Hepatocyte (in vitro differentiated cells): Measurements from ENCODE around the gene RIC8A.

Source experiments
- CTCF ChIP-seq: fragments of 200-600 bp; sonication (generic); IDR thresholded peaks from 2 replicates; pipeline ENCODE4 v1.5.1; 2016; ENCODE audit warnings: antibody characterized with exemption, mild to moderate bottlenecking; ENCODE audit not compliant: poor library complexity
- EZH2 ChIP-seq: fragments of 200-600 bp; sonication (generic); IDR thresholded peaks from 2 replicates; pipeline ENCODE4 v1.6.1; 2016; ENCODE audit warnings: antibody characterized with exemption, mild to moderate bottlenecking, borderline replicate concordance
- EZH2phosphoT487 ChIP-seq: fragments of 200-600 bp; sonication (generic); IDR thresholded peaks from one replicate; pipeline ENCODE4 v1.6.1; 2018; ENCODE audit warnings: antibody characterized with exemption, mild to moderate bottlenecking, low read depth, moderate library complexity; ENCODE audit not compliant: unreplicated experiment, severe bottlenecking

DNA sequence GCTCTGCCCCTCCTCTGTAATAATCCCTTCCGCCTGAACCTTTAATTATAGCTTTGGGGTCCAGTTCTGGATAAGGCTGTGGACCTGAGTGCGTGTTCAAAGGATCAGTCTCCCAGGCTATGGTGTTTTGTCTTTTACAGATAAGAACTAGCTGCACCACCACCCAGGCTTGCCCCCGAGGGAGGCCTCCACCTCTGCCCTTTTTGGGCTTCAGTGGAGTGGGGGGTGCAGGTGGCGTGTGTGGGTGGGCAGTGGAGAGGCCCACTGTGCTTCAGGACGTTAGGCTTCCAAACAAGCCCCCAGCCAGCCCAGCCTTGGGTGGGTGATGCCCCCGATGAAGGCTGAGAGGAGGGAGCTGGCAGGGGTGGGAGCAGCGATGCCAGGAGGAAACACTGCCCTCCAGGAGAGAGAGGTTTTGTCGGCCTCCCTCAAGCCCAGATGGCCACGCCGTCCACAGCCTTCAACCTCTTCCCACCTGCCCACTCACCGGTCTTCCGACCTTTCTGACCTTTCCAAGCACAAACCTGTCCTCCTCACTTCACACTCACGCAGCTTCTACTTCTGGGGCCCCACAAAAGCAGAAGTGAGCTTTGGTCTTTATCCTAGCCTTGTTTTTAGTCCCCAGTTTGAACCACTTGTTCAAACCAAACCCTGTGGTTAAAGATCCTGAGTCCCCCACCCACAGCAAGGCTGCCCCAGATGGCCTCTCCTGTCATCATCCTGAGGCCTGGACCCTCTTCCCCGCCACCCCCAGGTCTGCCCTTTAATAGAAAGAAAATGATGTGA is 49.6 kb downstream of the RIC8A start:
- TF ChIP-seq CTCF (no peak), EZH2 (no peak), EZH2phosphoT487 (no peak)
